ENCODE results near the gene HOXC6. TPM values are rescaled to one million over a fixed set of nuclear protein-coding genes. Genes with fewer than 3 reads are reported as not detected.

The HOXC6 gene
- total and polyA plus RNA-seq, 9 of the 15 experiments (the other 6 are each of a cell fraction or from before 2014, with no cell fraction given), result 0.06 to 4.0 (median 1.4) TPM

DNA sequence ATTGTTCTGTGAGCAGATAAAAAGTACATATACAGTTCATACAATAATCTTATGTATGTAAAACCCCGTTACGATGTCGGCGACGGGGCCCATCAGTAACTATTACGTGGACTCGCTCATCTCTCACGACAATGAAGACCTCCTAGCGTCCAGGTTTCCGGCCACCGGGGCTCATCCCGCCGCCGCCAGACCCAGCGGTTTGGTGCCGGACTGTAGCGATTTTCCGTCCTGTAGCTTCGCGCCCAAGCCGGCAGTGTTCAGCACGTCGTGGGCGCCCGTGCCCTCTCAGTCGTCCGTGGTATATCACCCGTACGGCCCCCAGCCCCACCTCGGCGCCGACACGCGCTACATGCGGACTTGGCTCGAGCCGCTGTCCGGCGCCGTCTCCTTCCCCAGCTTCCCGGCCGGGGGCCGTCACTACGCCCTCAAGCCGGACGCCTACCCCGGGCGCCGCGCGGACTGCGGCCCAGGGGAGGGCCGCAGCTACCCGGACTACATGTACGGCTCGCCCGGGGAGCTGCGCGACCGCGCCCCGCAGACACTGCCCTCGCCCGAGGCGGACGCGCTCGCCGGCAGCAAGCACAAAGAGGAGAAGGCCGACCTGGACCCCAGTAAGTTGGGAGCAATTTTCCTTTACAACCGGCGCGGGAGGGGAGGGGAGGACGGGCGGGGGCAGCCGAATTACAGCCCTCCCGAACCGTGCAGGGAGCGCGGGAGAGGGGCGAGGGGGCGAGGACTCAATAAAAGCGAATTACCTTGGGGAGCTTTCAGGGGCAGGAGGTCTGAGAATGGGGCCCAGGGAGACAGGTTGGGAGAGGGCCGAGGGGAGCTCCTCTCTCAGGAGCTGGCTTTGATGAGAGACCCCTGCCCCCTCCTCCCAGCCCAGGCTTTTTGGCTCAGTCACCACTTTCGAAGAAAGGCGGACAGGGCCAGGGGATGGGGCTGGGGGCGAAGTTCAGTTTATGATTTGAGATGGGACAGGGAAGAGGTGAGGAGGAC lies 27.8 kb upstream of the HOXC6 start, which contains the start of gene HOXC9 (continued):
- peak; percentile 31; the same call in 1 of the 2 replicates for TF ChIP-seq ZBTB40 (IDR thresholded peaks at IDR 0.05)
- no peak for TF ChIP-seq ZBTB40 (CRISPR knock-in tag; IDR thresholded peaks at IDR 0.05)
- TF ChIP-seq SP1 (CRISPR knock-in tag; IDR thresholded peaks at IDR 0.05), result peak; percentile 56; the same call in 1 of the 2 replicates
- no peak; the same call in 1 of the 2 replicates for TF ChIP-seq MYC (IDR thresholded peaks at IDR 0.05; ENCODE audit: low read depth, low read length)
- TF ChIP-seq MYC (CRISPR knock-in tag; IDR thresholded peaks at IDR 0.05; ENCODE audit: borderline replicate concordance, low read depth), result no peak
- 0 out of 2 replicates have a peak, but pooled peaks have one; percentile 12 for TF ChIP-seq ZNF24 (IDR thresholded peaks at IDR 0.05)
- peak; percentile 71; the same call in 1 of the 2 replicates for TF ChIP-seq NR4A1 (CRISPR knock-in tag; IDR thresholded peaks at IDR 0.05)
- 0 out of 2 replicates have a peak, but pooled peaks have one; percentile 23 for TF ChIP-seq NR4A1 (tag; IDR thresholded peaks at IDR 0.05)
- peak; percentile 68; the same call in 1 of the 2 replicates for TF ChIP-seq PHF8 (IDR thresholded peaks at IDR 0.05; ENCODE audit: borderline replicate concordance, low read length)
- TF ChIP-seq KAT7 (CRISPR knock-in tag; IDR thresholded peaks at IDR 0.05; ENCODE audit: borderline replicate concordance), result peak; percentile 84; the same call in 1 of the 2 replicates
- TF ChIP-seq DACH1 (IDR thresholded peaks at IDR 0.05; ENCODE audit: partially characterized antibody), result no peak
- TF ChIP-seq RBFOX2 (IDR thresholded peaks at IDR 0.05; ENCODE audit: low read depth, low read length), result peak; percentile 85
